Stomach (tissue), 9 donors: ENCODE measurements around the gene OR2AJ1. TPM values are rescaled to one million over a fixed set of nuclear protein-coding genes. Genes with fewer than 3 reads are reported as not detected.

Source experiments
- DNase-seq, 2 donors: peaks; one replicate each; pipeline versions ENCODE4 v3.0.0 to v3.0.0-alpha.2; 2013 to 2019
- H3K27ac ChIP-seq, 5 donors: fragments of 200-600 bp in 4 of 5; sonication (generic) in 4 of 5; one replicate each; pipeline ENCODE4 v1.5.1; 2013 to 2019; ENCODE audit warnings: mild to moderate bottlenecking in 1 of 5, moderate library complexity in 1 of 5
- H3K27me3 ChIP-seq, 3 donors: fragments of 200-600 bp; sonication (generic); one replicate each; pipeline ENCODE4 v1.5.1; 2017 to 2019; ENCODE audit warnings: mixed run types in 1 of 3
- H3K36me3 ChIP-seq, 4 donors: fragments of 200-600 bp; sonication (generic); 1 replicate in 3 of 4; 2 replicates in 1 of 4; pipeline ENCODE4 v1.5.1; 2016 to 2019
- H3K4me1 ChIP-seq, 4 donors: fragments of 200-600 bp; sonication (generic); one replicate each; pipeline ENCODE4 v1.5.1; 2016 to 2019
- H3K4me3 ChIP-seq, 4 donors: fragments of 200-600 bp; sonication (generic) in 3 of 4; one replicate each; pipeline ENCODE4 v1.5.1; 2016 to 2019; ENCODE audit warnings: mild to moderate bottlenecking in 1 of 4
- H3K9me3 ChIP-seq, 4 donors: fragments of 200-600 bp; sonication (generic); one replicate each; pipeline ENCODE4 v1.5.1; 2016 to 2019
- CTCF ChIP-seq, 7 experiments: fragments of 450-650 bp in 4 of 7; fragments of 200-600 bp in 3 of 7; sonication (generic) in 3 of 7; IDR thresholded peaks; one replicate each; pipeline ENCODE4 v1.5.1; 2016 to 2019; ENCODE audit warnings: antibody characterized with exemption in 7 of 7, control low read depth in 2 of 7, mild to moderate bottlenecking in 1 of 7
- EP300 ChIP-seq: sonication (generic); formaldehyde crosslinking; IDR thresholded peaks from one replicate; pipeline ENCODE4 v1.6.1; 2017; ENCODE audit warnings: antibody characterized with exemption
- POLR2A ChIP-seq, 4 donors: fragments of 450-650 bp; IDR thresholded peaks; one replicate each; pipeline ENCODE4 v1.6.1; 2016; ENCODE audit warnings: antibody characterized with exemption in 4 of 4, control low read depth in 2 of 4, mild to moderate bottlenecking in 1 of 4, moderate library complexity in 1 of 4
- POLR2AphosphoS5 ChIP-seq, 3 donors: sonication (generic); formaldehyde crosslinking; IDR thresholded peaks; one replicate each; pipeline ENCODE4 v1.6.1; 2016; ENCODE audit warnings: antibody characterized with exemption in 3 of 3
- WGBS, 5 donors: extraction: QIAGEN DNeasy Blood & Tissue Kit in 3 of 5; methylation state at CpG; one replicate each; pipeline versions ENCODE4 v1.1.5 to v1.1.7; 2013 to 2018; 5-methylcytosine and 5-hydroxymethylcytosine counted together
- intact Hi-C: fragments of 100-400 bp; cut with DNase I; formaldehyde crosslinking; loops from one replicate; pipeline ENCODE4 v1.15.1; 2023; ENCODE audit warnings: low total_unique reads
- polyA plus RNA-seq, 3 donors: library from polyadenylated mRNA; stranded (reverse); fragments of 200-250 nt; gene quantifications; one replicate each; pipeline ENCODE4 v1.2.3, GENCODE V29; 2013
- total RNA-seq, 5 donors: library from RNA; depleted of rRNA; stranded (reverse); fragments of >200 nt; gene quantifications; one replicate each; pipeline versions ENCODE4 v1.1.0 to v1.2.3, GENCODE V29; 2014 to 2016
- donor health status: healthy with polysubstance abuse.
- donor health status: Bipolar disorder and iron deficiency.
- donor health status: healthy.

OR2AJ1 gene
- total and polyA plus RNA-seq, 8 donors: 10.5 TPM; not detected in 7

DNA sequence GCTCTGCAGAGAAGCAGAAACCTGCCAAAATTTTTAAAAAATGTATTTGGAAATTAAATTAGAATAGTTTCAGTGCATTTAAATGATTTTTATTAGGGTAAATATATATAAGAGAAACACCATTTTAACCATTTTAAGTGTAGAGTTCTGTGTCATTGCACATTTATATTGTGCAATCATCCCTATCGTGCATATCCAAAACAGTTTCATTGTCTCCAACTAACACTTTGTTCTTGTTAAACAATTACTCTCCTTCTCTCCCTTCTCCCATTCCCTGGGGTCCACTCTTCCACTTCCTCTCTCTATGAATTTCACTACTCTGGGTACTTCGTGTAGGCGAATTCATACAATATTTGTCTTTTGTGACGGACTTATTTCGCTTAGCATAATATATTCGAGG is 17.9 kb downstream of the OR2AJ1 start:
- no peak for DNase-seq
- no peaks in the 10 kb centered on the region for H3K36me3 ChIP-seq
- TF ChIP-seq POLR2A (IDR thresholded peaks at IDR 0.05): no peak
- TF ChIP-seq POLR2AphosphoS5 (IDR thresholded peaks at IDR 0.05): no peak
- no peak for TF ChIP-seq EP300
- TF ChIP-seq CTCF (IDR thresholded peaks at IDR 0.05): no peak
- intact Hi-C loops: no loop called here
- no peaks in the 10 kb centered on the region for H3K4me1 ChIP-seq
- no peak overlapping the region for H3K27ac ChIP-seq
- 77 to 87% (median 83%) methylated on average over 6 of the region's 6 CpGs for WGBS, 5 donors
- peaks cover 0 to 7% (median 5%) of the 10 kb centered on the region in 4 donors for H3K9me3 ChIP-seq
- no peaks in the 10 kb centered on the region for H3K27me3 ChIP-seq
- H3K4me3 ChIP-seq: no peak overlapping the region

DNA sequence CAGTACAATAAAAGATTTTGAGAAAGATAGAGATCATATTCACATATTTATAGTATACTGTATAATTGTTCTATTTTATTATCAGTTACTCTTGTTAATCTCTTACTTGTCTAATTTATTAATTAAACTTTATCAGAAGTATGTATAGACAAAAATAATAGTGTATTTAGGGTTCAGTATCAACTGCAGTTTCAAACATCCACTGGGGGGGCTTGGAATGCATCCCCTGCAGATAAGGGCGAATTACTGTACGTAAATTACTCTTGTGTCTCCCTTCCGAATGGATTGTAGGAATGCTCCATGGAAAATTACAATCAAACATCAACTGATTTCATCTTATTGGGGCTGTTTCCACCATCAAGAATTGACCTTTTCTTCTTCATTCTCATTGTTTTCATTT is 23.9 kb downstream of the OR2AJ1 start, which contains the start of gene OR2L8:
OR2L8 (plus strand) TSS at position 301 of the 400 bp plus-strand sequence; CDS start at position 301, 0 bp downstream.
- intact Hi-C loops: no loop called here
- H3K27me3 ChIP-seq: no peaks in the 10 kb centered on the region
- 84 to 91% (median 88%) methylated on average over 3 of the region's 3 CpGs for WGBS, 5 donors

GRCh38 chr1:247953408-247953807 is 28.7 kb downstream of the OR2AJ1 start:
- Histone ChIP-seq H3K27me3 (no peaks in the 10 kb centered on the region), H3K9me3 (peaks cover 0 to 3% (median 0%) of the 10 kb centered on the region in 4 donors), H3K27ac (no peak overlapping the region), H3K36me3 (no peaks in the 10 kb centered on the region), H3K4me3 (no peak overlapping the region), H3K4me1 (no peaks in the 10 kb centered on the region)
- TF ChIP-seq EP300: no peak
- TF ChIP-seq CTCF (IDR thresholded peaks at IDR 0.05): no peak
- TF ChIP-seq POLR2AphosphoS5 (IDR thresholded peaks at IDR 0.05): no peak
- TF ChIP-seq POLR2A (IDR thresholded peaks at IDR 0.05): no peak
- WGBS, 5 donors: 91 to 98% (median 95%) methylated on average over 1 of the region's 1 CpG
- intact Hi-C loops: no loop called here
- DNase-seq: no peak

More for the DNA sequence above, 23.9 kb downstream of the OR2AJ1 start, which contains the start of gene OR2L8:
- Histone ChIP-seq H3K9me3 (peaks cover 0 to 7% (median 5%) of the 10 kb centered on the region in 4 donors), H3K36me3 (no peaks in the 10 kb centered on the region), H3K27ac (no peak within 1 kb of the TSS), H3K4me3 (no peak within 1 kb of the TSS), H3K4me1 (no peaks in the 10 kb centered on the region)
- no peak for DNase-seq
- TF ChIP-seq CTCF (IDR thresholded peaks at IDR 0.05): no peak
- no peak for TF ChIP-seq POLR2AphosphoS5 (IDR thresholded peaks at IDR 0.05)
- TF ChIP-seq POLR2A (IDR thresholded peaks at IDR 0.05): no peak
- no peak for TF ChIP-seq EP300

- Histone ChIP-seq H3K9me3 (peaks cover 0 to 4% (median 0%) of the 10 kb centered on the region in 4 donors), H3K4me3 (no peak overlapping the region), H3K36me3 (no peaks in the 10 kb centered on the region), H3K27ac (no peak overlapping the region), H3K27me3 (no peaks in the 10 kb centered on the region), H3K4me1 (no peaks in the 10 kb centered on the region)
- intact Hi-C loops: no loop called here
- no peak for DNase-seq
- WGBS, 5 donors: 20 to 40% (median 29%) methylated on average over 3 of the region's 3 CpGs
- TF ChIP-seq CTCF (IDR thresholded peaks at IDR 0.05) (no peak), POLR2AphosphoS5 (IDR thresholded peaks at IDR 0.05) (no peak), EP300 (no peak)
These were observed 37.1 kb downstream of the OR2AJ1 start for GRCh38 chr1:247961791-247962190.
